Measurements from ENCODE around the gene HDAC4.

GRCh38 chr2:239041062-239041461 is 359.8 kb downstream of the HDAC4 start:
- TF ChIP-seq CTCF (IDR thresholded peaks at IDR 0.05) = no peak
- no peak for TF ChIP-seq POLR2AphosphoS5 (IDR thresholded peaks at IDR 0.05; ENCODE audit: low read depth, low read length)
- no peak for TF ChIP-seq SIN3A (IDR thresholded peaks at IDR 0.05; ENCODE audit: borderline replicate concordance, insufficient read depth, low read depth, low read length)
- no peak for TF ChIP-seq REST (IDR thresholded peaks at IDR 0.05; ENCODE audit: insufficient read depth in 1 of 2, low read depth in 2 of 2, low read length in 1 of 2)
- no peak for TF ChIP-seq TCF7L2 (IDR thresholded peaks at IDR 0.05; ENCODE audit: low read depth, low read length)
